ENCODE data around the gene FST.

The FST gene

DNA sequence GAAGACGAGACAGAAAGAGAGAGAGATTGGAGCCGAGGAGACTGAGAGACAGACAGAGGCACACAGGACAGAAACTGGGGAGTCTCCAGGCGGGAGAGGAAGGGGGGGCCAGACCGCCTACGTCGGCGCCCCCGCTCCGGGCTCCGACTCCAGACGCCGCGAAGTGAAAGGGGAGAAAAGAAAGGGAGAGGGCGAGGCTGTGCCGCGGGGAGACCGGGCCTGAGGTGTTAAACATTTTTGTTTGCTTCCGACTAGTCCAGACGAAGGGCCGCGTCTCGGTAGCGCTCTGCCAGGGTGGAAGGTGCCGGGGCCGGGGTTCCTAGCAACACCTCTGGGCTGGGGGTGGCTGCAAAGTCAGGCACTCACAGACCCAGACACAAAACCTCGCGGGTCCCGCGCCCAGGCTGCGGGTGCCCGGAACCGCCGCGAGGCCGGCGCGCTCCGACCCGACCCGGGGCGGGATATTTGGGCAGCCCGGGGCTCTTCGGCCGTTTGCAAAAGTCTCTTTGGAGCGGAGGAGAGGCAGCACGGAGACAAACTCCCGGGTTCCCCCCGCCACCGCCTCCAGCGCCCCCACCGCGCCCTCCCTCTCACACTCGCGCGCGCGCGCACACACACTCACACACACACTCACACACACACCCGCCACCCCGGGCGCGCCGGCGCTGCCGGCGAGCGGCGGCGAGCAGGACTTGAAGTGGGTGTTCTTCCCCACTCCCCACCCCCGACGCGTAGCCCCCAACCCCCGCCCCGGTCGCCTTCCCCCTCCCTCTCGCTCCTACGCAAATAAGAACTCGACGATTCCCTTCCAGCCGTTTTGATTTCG lies 626 bp upstream of the FST start:
- Histone ChIP-seq H3K4me3 (peak overlapping the region; percentile 31), H3K27me3 (ENCODE audit: low read depth) (peaks cover 52% of the 10 kb centered on the region), H3K4me1 (no peaks in the 10 kb centered on the region; the same call in 1 of the 2 replicates), H3K36me3 (replicated peaks) (no peaks in the 10 kb centered on the region), H3K9me3 (no peaks in the 10 kb centered on the region)
- peak in 1 of 2 experiments; percentile 40 for DNase-seq (ENCODE audit: low spot score in 2 of 2)
- in situ Hi-C loops (cut with MboI; ENCODE audit: low sequenced_read_pairs) = no loop called here

GRCh38 chr5:53481159-53481886 lies 894 bp downstream of the FST start:
- in situ Hi-C loops (cut with MboI; ENCODE audit: low sequenced_read_pairs) = no loop called here
- no peak for DNase-seq (ENCODE audit: low spot score in 2 of 2)
- peak overlapping the region; percentile 13 for H3K4me3 ChIP-seq
- no peaks in the 10 kb centered on the region for H3K9me3 ChIP-seq
- H3K36me3 ChIP-seq (replicated peaks) = no peaks in the 10 kb centered on the region
- H3K4me1 ChIP-seq = no peaks in the 10 kb centered on the region; the same call in 1 of the 2 replicates
- H3K27me3 ChIP-seq (ENCODE audit: low read depth) = peaks cover 58% of the 10 kb centered on the region

DNA sequence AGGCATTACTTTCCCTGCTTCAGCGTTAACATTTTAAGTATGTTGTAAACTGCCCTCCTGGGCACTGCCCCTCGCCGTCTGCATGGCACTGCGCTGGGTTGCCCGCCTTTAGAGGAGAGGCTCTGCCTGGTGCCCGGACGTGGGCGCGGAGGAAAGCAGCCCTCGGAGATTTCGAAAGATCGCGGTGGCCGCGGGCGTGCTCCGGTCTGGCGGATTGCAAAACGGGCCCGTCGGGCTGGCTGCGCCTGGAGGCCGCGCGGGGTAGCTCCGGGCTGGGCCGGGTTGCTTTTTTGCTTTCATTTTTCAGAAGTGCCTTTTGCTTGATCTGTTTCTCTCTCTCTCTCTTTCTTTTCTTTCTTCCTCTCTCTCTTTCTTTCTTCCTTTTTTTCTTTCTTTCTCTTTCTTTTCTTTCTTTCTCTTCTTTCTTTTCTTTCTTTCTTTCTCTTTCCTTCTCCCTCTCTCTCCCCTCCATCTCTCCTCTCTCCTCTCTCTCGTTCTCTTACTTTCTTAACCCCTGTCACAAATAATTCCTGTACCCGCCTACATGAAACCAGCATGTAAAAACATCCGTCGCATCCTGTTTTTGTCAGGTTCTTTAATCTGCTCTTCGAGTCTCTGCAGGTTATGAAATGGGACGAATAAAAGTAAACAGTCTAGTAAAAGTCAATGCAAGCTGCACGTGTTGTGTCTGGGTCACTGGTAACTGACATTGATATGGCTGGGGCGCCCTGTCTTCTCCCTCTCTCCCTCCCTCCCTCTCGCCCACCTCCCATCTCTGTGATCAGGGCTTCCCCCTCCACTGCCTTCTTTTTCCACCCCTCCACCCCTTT lies 1.7 kb downstream of the FST start:
- Histone ChIP-seq H3K4me1 (no peaks in the 10 kb centered on the region; the same call in 1 of the 2 replicates), H3K36me3 (replicated peaks) (no peaks in the 10 kb centered on the region), H3K27me3 (ENCODE audit: low read depth) (peaks cover 54% of the 10 kb centered on the region), H3K4me3 (peak overlapping the region; percentile 13), H3K9me3 (no peaks in the 10 kb centered on the region)
- in situ Hi-C loops (cut with MboI; ENCODE audit: low sequenced_read_pairs) = no loop called here
- peak in 1 of 2 experiments; percentile 60 for DNase-seq (ENCODE audit: low spot score in 2 of 2)

GRCh38 chr5:53482717-53483638 lies 2.5 kb downstream of the FST start:
- Histone ChIP-seq H3K4me1 (no peaks in the 10 kb centered on the region; the same call in 1 of the 2 replicates), H3K9me3 (no peaks in the 10 kb centered on the region), H3K4me3 (no peak overlapping the region), H3K27me3 (ENCODE audit: low read depth) (peaks cover 54% of the 10 kb centered on the region), H3K36me3 (replicated peaks) (no peaks in the 10 kb centered on the region)
- DNase-seq (ENCODE audit: low spot score in 2 of 2) = peak; percentile 17 to 32
- in situ Hi-C loops (cut with MboI; ENCODE audit: low sequenced_read_pairs) = no loop called here

DNA sequence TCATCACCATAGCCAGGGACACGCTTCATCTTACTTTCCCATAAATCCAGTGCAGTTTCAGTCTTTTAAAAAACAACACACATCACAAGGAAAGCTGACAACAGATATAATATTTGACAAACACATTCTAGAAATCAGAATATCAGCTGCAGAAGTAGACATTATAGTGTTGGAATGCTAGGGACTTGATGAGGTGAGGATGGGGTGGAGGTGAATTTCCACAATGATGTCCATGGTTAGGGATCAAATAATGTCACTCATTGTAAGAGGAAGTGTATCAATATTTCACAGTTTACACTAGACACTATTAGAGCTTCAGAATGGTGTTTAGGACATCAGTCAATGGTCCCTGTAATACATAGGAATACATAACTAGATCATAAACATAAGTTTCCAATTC lies 7.0 kb downstream of the FST start:
- no peak for DNase-seq (ENCODE audit: low spot score in 2 of 2)
- peaks cover 26% of the 10 kb centered on the region for H3K27me3 ChIP-seq (ENCODE audit: low read depth)
- no peaks in the 10 kb centered on the region for H3K36me3 ChIP-seq (replicated peaks)
- no peaks in the 10 kb centered on the region for H3K9me3 ChIP-seq
- in situ Hi-C loops (cut with MboI; ENCODE audit: low sequenced_read_pairs) = no loop called here
- no peak overlapping the region for H3K4me3 ChIP-seq
- no peaks in the 10 kb centered on the region; the same call in 1 of the 2 replicates for H3K4me1 ChIP-seq

DNA sequence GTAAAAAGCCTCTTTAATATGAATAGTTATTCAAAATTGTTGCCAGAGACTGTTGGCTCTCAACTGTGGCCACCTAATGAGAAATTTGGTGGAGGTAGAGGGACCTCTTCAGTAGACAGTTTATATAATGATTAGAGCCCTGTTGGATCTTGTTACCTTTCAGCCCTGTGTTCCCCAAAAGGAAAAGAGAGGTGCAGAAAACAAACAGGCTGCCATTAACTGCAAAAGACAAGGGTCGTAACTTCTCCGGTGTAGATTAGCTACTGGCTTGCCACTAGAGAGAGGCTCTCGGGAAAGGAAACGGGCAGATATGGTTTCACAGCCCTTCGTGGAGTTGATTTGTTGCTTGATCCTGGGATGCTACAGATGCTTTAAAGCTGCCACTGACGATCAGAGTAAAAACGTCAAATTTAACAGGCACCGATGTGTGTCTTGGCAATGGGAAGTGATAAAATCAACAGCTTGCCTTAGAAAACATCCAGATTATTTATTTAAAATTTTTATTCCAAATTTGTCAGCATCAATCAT lies 7.8 kb downstream of the FST start:
- in situ Hi-C loops (cut with MboI; ENCODE audit: low sequenced_read_pairs) = no loop called here
- H3K9me3 ChIP-seq = no peaks in the 10 kb centered on the region
- H3K4me1 ChIP-seq = no peaks in the 10 kb centered on the region
- H3K36me3 ChIP-seq (replicated peaks) = no peaks in the 10 kb centered on the region
- H3K27me3 ChIP-seq (ENCODE audit: low read depth) = peaks cover 18% of the 10 kb centered on the region
- no peak overlapping the region for H3K4me3 ChIP-seq
- DNase-seq (ENCODE audit: low spot score in 2 of 2) = no peak

DNA sequence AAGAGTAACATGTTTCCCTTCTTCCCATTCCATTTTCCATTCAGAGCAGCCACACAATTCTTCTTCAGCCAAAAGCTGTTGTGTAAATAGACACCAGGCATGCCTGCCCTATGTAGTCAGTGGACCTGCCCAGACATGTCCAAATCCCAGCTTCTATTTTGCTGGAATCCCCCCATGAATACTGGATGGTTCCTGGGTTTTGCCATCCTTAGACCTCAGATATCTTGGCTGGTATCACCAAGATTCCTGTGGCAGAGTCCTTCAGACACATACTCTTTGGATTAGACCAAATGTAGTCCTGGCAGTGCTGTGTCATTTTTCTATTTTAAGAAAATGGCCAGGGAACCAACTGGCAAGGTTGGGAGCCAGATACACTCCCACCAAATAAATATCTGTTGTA lies 10.3 kb downstream of the FST start:
- no peaks in the 10 kb centered on the region for H3K36me3 ChIP-seq (replicated peaks)
- no peaks in the 10 kb centered on the region for H3K9me3 ChIP-seq
- in situ Hi-C loops (cut with MboI; ENCODE audit: low sequenced_read_pairs) = no loop called here
- H3K4me1 ChIP-seq = no peaks in the 10 kb centered on the region
- DNase-seq (ENCODE audit: low spot score in 2 of 2) = no peak
- no peak overlapping the region for H3K4me3 ChIP-seq
- peaks cover 4% of the 10 kb centered on the region; the same call in 1 of the 2 replicates for H3K27me3 ChIP-seq (ENCODE audit: low read depth)

DNA sequence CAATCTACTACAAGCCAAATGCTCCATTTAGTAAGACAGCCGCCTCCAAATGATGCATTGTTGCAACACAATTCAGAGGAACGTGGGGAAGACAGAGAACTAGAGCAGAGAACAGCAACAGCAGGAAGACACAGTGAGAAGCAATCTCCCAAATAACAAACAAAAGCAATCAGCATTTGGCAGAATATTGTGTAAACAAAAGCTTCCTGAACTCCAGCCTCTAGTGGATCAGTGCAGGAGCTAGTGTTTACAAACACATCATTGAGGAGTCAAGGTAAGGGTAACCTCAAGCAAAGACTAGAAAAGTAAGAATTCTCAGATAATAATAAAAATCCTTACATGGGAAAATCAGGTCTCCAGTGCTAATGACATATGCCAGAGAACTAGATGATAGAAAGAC lies 20.6 kb downstream of the FST start:
- Histone ChIP-seq H3K36me3 (replicated peaks) (no peaks in the 10 kb centered on the region), H3K4me3 (no peak overlapping the region), H3K27me3 (ENCODE audit: low read depth) (peaks cover 7% of the 10 kb centered on the region; the same call in 1 of the 2 replicates), H3K9me3 (no peaks in the 10 kb centered on the region), H3K4me1 (no peaks in the 10 kb centered on the region)
- in situ Hi-C loops (cut with MboI; ENCODE audit: low sequenced_read_pairs) = no loop called here
- DNase-seq (ENCODE audit: low spot score in 2 of 2) = no peak

DNA sequence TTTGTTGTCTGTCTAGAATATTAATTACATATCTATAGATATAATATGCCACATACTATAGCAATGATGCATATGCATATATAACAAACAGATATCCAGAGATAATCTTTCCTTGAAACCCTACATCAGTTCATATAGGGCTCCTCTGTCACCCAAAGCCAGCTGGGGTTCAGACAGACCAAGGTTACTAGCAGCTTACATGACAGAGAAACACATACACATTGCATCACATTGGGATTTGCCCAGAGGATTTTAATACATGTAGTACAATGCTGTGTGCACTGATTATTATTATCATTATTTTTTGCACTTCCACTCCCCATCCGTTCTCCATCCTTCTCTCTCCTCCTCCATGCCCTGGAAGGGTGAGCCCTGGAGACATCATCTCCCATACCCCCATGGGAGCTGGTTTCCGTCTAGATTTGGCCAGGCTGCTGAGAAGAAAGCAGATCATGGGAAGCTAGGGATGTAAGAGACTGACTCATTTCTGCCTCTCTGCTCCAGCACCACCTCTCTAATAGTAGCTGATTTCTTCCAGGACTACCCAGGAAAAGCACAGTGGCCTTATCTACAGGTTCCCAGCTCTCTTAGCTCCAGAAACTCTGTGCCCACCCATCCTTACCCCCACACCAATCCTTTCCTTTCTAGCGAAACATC lies 23.3 kb downstream of the FST start:
- in situ Hi-C loops (cut with MboI; ENCODE audit: low sequenced_read_pairs) = no loop called here
- DNase-seq (ENCODE audit: low spot score in 2 of 2) = no peak
- Histone ChIP-seq H3K36me3 (replicated peaks) (no peaks in the 10 kb centered on the region), H3K27me3 (ENCODE audit: low read depth) (peaks cover 7% of the 10 kb centered on the region; the same call in 1 of the 2 replicates), H3K4me3 (no peak overlapping the region), H3K4me1 (no peaks in the 10 kb centered on the region), H3K9me3 (no peaks in the 10 kb centered on the region)

- Histone ChIP-seq H3K4me3 (no peak overlapping the region), H3K4me1 (no peaks in the 10 kb centered on the region), H3K27me3 (ENCODE audit: low read depth) (peaks cover 5% of the 10 kb centered on the region; the same call in 1 of the 2 replicates), H3K9me3 (no peaks in the 10 kb centered on the region), H3K36me3 (replicated peaks) (no peaks in the 10 kb centered on the region)
- DNase-seq (ENCODE audit: low spot score in 2 of 2) = no peak
- in situ Hi-C loops (cut with MboI; ENCODE audit: low sequenced_read_pairs) = no loop called here
These were observed 26.6 kb downstream of the FST start for GRCh38 chr5:53507013-53507412.

GRCh38 chr5:53508125-53508524 lies 27.7 kb downstream of the FST start:
- Histone ChIP-seq H3K4me3 (no peak overlapping the region), H3K4me1 (no peaks in the 10 kb centered on the region), H3K9me3 (no peaks in the 10 kb centered on the region), H3K27me3 (ENCODE audit: low read depth) (peaks cover 5% of the 10 kb centered on the region; the same call in 1 of the 2 replicates), H3K36me3 (replicated peaks) (no peaks in the 10 kb centered on the region)
- no peak for DNase-seq (ENCODE audit: low spot score in 2 of 2)
- in situ Hi-C loops (cut with MboI; ENCODE audit: low sequenced_read_pairs) = no loop called here

GRCh38 chr5:53512539-53512938 lies 32.1 kb downstream of the FST start:
- Histone ChIP-seq H3K4me1 (no peaks in the 10 kb centered on the region), H3K4me3 (no peak overlapping the region), H3K36me3 (replicated peaks) (no peaks in the 10 kb centered on the region), H3K27me3 (ENCODE audit: low read depth) (no peaks in the 10 kb centered on the region; the same call in 1 of the 2 replicates), H3K9me3 (no peaks in the 10 kb centered on the region)
- in situ Hi-C loops (cut with MboI; ENCODE audit: low sequenced_read_pairs) = no loop called here
- DNase-seq (ENCODE audit: low spot score in 2 of 2) = no peak
